ENCODE results near the gene PPP6C.
"Not testable (repeated sequence)": the region's sequence is repeated elsewhere in the genome, so short reads cannot be mapped to it uniquely, and the experiment has no call there.

PPP6C gene

DNA sequence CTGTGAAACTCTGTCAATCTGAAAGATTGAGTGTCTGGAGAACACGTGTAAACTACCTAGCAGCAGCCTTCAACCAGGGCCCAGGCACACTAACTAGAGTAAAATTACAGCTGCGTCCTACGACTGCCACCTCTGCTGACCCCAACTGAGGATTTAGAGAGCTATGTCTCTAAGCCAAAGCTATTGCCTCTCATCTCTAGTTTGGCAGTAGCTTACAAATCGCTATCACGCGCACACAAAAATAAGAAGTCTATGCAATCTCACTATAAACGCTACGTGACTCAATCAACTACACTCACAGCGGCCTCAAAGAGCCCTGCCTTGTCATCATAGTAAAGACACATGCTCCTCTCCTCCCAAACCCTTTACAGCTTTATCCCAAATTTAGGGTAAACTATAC lies 8.7 kb downstream of the PPP6C start:
- DNase-seq = no peak

DNA sequence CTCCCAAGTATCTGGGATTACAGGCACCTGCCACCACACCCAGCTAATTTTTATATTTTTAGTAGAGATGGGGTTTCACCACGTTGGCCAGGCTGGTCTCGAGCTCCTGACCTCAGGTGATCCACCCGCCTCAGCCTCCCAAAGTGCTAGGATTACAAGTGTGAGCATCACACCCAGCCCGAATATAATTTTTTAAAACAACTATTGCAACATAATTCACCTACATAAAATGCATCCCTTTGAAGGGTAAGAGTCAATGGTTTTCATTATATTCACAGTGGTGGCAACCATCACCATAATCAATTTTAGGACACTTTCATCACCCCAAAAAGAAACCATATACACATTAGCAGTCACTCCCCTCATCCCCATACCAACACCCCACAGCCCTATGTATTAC lies 9.8 kb downstream of the PPP6C start:
- DNase-seq = not testable (repeated sequence)

DNA sequence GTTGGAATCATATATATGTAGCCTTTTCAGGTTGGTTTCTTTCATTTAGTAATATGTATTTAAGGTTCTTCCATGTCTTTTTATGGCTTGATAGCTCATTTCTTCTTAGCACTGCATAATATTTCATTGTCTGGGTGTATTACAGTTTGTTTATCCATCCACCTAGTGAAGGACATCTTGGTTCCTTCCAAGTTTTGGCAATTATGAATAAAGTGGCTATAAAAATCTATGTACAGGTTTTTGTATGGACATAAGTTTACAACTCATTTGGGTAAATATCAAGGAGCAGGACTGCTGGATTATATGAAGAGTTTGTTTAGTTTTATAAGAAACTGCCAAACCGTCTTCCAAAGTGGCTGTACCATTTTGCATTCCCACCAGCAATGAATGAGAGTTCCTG lies 11.7 kb downstream of the PPP6C start:
- DNase-seq = no peak

DNA sequence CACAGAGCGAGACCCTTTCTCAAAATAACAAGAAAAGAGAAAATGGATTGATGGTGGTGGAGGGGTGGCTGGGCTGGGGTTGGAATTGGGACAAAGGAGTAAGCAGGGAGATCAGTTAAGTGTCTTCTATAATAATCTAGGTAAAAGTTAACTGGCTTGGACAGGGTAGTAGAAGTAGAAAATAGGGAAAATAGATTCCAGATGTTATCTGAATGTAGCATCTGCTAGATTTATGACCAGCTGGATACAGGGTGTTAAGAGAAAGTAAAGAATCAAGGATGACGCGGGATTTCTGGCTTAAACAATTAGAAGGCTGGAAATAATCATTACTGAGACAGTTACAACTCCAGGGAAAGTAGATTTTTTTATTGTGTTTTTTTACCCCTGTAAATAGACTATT lies 13.0 kb downstream of the PPP6C start:
- no peak for DNase-seq

DNA sequence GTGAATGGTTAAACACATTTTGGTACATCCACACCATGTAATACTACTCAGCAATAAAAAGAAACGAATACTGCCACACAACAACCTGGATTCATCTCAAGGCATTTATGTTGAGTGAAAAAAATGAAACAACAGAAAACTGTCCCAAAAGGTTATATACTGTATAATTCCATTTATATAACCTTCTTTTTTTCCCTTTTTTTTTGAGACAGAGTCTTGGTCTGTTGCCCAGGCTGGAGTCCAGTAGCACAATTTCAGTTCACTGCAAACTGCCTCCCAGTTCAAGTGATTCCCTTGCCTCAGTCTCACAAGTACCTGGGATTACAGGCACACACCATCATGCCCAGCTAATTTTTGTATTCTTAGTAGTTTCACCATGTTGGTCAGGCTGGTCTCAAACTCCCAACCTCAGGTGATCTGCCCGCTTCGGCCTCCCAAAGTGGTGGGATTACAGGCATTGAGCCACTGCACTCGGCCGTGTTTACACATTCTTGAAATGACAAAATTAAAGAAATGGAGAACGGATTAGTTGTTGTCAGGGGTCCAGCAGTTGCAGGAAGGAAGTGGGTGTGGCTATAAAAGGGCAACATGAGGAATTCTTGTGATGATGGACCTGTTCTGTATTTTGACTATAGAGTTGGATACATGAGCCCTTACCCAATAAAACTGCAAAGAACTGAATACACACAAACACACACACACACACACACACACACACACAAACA lies 17.4 kb downstream of the PPP6C start:
- no peak for DNase-seq

DNA sequence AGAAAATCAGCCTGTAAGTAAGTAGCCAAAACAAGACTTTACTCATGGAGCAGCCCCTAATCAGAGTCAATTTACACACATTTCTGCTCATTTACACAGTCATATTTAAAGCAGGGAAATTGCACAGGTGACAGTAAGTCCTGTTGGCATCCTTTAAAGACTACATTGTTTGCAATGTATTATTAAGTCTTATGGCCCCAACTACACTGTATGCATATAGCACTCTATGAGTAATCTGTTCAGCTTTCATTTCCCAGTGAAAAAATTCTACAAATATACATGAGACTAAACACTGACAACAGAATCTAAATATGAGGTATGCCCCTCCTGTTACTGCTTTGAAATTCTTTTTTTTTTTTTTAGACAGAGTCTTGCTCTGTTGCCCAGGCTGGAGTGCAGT lies 19.7 kb downstream of the PPP6C start:
- no peak for DNase-seq

DNA sequence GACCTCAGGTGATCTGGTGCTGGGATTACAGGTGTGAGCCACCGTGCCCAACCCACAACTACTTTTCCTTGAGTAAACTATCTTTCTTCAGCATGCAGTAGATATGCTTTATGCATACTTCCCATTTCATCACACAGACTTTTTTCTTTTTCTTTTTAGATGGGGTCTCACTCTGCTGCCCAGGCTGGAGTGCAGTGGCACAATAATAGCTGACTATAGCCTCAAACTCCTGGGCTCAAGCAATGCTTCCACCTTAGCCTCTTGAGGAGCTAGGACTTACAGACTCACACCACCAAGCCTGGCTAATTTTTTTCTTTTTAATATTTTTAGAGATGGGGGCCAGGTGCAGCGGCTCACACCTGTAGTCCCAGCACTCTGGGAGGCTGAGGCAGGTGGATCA lies 22.8 kb downstream of the PPP6C start:
- no peak for DNase-seq

DNA sequence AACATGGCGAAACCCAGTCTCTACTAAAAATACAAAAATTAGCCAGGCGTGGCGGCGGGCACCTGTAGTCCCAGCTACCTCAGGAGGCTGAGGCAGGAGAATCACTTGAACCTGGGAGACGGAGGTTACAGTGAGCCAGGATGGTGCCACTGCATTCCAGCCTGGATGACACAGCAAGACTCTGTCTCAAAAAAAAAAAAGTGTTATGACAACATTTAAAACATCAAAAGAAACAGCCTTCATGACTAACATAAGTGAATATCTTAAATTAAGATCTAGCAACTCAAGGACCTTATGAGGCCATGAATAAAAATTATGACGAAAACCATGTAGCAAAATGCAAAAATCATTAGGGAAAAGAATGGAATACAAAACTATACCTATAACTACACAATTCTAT lies 26.7 kb downstream of the PPP6C start:
- not testable (repeated sequence) for DNase-seq

DNA sequence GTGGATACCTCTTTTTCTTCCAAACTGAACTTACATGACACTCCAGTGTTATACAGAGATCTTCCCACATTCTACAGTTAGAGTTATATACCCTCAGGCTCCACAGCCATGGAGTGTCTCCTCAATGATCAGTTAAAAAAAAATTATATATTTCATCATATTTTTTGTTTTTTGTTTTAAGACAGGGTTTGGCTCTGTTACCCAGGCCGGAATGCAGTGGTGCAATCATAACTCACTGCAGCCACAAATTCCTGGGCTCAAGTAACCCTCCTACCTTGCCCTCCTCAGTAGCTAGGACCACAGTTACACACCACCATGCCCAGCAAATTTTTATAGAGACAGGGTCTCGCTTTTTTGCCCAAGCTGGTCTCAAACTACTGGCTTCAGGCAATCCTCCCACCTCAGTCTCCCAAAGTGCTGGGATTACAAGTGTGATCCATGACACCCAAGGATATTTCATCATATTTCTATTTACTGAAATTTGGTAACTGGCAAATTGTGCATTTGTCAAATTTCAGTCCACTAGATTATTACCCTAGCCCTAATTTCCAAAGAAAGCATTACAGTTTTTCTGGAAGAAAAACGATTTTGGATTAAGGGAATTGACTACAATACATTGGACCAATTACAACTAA lies 28.2 kb downstream of the PPP6C start:
- DNase-seq = no peak

DNA sequence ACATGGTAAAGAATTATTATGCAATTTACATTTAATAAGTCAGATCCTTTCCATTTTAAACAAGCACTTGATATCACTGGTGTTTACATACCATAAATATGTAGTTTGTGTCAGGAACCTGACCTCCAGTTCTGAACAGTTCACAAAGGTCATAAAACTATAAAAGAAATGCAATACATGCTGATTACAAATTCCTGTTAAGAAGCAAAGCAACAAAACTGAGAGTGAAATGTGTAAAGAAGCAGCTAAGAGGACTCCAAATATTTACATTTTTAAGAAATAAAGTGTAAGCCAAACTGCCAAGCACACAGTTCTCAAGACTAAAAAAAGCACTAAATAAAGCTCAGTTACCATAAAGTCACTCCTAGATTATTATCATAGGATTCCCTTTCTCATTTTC lies 28.9 kb downstream of the PPP6C start:
- DNase-seq = no peak

DNA sequence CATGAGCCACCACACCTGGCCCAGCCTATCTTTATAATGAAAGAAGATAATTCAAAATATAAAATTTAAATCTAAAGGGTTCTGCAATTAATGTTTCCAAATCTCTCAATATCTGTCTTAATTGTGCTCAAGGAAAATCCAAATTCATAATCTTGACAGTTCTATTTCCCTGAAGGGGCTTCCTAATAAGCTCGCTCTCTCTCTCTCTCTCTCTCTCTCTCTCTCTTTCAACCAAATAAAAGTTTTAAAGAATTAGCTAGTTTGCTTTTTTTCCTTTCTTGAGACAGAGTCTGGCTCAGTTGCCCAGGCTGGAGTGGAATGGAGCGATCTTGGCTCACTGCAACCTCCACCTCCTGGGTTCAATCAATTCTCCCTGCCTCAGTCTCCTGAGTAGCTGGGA lies 33.1 kb downstream of the PPP6C start:
- DNase-seq = no peak

DNA sequence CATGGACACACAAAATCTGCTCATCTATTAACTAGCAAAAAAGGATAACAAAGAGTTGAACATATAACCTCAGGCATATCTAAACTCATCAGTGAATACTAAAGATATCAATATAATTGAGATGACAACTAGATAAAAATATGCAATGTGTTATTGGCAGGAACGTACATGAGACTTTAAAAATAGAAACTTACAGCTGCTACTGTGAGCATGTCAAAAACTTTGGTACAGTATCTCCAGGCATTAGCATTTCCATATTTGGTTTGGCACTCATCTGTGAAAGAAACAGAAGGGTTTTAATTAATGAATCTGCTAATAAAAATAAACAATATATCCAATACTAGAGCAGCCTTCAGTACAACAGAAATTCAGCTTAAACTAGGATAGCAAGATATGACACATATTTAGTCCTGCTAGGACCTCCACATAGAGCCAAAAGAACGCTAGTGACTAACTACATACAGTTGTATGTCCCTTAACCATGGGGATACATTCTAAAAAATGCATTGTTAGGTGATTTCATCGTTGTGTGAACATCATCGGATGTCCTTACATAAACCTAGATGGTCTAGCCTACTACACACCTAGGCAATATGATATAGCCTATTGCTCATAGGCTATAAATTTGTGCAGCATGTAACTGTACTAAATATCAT lies 35.8 kb downstream of the PPP6C start:
- DNase-seq = no peak

DNA sequence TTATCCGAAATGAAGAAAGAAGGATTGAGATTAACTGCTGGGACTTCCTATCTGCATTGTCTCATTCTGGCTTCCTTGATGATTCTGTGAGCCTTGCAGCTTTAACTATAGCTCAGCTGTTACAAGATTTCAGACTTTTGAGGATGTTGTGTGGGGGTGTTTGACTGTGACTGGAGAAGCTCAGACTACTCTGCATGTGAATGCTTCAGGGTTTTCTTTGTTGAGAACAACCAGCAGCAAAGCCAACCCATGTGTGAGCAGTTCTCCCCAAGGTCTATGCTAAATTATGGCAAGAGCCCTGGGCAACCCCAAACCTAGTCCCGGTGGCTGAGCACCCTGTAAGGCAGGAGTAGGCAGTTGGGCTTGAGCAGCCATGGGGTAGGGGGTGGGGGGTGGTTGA lies 37.9 kb downstream of the PPP6C start:
- DNase-seq = no peak

DNA sequence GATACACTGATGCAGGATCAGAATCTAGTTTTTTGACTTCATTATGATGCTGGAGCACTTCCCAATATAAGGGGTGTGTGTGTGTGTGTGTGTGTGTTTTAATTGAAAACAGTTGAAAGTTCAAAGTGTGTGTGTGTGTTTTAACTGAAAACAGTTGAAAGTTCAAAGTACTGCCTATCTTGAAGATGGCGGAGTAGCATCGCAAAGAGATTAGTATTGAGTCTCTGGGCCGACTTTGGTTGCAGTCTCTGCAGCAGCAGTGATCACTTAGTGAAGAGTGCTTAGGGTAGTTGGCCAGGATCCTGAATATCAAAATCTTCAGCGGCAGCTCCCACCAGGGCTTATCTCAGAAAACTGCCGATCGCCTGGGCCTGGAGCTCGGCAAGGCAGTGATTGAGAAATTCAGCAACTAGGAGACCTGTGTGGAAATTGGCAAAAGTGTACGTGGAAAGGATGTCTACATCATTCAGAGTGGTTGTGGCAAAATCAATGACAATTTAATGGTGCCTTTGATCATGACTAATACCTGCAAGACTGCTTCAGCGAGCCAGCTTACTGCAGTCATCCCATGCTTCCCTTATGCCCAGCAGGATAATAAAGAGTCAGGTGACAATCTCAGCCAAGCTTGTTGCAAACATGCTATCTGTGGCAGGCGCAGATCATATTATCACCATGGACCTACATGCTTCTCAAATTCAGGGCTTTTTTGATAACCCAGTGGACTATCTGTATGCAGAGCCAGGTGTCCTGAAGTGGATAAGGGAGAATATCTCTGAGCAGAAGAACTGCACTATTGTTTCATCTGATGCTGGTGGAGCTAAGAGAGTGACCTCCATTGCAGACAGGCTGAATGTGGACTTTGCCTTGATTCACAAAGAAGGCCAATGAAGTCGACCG lies 39.0 kb downstream of the PPP6C start:
- DNase-seq = no peak

DNA sequence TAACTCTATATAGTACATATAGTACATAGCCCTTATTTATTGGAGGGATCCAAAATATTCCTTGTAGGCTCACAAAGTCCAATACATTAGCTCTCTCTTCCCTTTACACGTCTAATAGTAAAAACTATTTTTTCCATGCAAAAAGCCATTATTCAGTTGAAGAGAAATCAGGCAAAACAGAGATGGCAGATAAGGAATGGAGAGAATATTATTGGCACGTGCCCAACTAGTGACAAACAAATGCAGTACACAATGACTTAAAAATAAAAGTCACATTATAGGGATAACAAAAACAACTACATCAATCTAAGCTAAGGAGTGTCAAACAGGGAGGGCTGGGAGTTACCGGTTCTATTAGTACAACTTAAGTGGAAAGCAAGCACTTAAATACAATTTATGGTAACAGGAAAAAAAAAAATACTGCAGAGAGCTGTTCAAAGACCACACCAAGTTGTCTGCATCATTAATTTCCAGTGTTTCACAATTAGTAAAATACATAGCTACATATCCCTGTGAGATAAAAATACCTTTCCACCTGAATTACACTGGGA lies 42.1 kb downstream of the PPP6C start:
- DNase-seq = no peak

DNA sequence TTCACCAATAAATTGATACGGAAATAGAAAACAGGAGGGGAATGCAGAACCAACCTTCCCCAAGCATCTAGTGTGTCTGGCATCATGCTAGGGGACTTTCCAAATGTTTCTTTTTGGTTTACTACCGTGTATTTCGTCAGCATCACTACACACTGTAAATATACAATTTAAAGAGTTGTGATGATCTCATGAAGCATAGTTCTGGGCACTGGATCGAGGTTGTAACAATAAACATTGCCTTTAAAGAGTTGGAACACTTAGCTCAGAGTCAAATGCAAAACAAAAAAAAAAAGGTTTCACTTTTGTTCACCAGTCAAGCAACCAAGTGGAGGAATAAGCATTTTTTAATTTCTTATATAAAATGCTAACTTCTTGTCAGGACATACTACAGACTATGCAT lies 43.4 kb downstream of the PPP6C start:
- DNase-seq = no peak

DNA sequence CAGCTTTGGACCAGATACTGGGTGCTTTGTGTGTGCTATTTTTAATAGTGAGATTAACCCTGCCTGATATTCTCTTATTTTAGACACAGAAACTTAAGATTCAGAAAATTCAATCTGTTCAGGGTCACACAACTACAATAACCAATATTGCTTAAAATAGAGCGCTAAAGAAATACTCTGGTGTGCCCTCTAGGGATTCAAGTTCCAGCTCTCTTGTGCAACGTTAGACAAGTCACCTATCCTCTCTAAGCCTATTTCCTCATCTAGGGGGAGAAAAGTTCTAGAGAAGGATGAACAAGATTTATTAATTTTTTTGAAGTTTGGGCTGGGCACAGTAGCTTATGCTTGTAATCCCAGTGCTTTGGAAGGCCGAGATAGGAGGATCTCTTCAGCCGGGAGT lies 44.2 kb downstream of the PPP6C start:
- no peak for DNase-seq

DNA sequence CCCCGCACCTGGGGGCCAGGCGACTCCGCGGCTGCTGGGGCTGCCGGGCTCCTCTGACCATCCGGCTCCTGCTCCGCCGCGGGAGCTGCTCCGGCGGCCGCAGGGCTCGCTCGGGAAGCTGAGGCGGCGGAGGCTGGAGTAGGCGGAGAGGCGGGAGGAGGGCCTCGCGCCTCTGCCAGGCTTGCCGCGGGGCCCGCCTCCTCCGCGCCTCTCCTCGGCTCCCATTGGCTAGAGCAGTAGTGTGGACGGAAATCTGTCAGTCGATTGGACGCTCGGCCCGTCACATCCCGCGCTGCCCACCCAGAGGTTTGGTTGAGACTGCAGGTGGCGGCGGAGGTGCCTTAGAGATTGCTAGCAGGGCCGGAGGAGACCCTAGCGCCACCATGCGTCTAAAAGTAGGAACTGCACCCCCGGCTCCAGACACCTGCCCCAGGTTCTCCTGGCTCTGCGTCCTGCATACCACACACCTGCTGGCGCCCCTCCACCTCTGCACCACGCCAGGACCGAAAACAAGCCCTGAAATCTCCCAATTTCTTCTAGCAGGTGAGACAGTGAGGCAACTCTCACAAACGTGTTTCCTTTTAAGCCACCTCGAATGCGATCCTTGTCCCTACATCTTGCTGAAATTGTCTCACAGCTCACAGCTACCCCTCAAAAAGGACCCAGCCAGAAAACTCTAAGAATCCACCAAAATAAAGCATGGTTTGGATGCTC lies 46.1 kb downstream of the PPP6C start, which contains the start of gene SCAI:
TSS of gene SCAI (minus strand) at position 152 of the 714 bp plus-strand sequence. CDS start at position 61, 91 bp downstream.
- DNase-seq = peak; percentile 98

DNA sequence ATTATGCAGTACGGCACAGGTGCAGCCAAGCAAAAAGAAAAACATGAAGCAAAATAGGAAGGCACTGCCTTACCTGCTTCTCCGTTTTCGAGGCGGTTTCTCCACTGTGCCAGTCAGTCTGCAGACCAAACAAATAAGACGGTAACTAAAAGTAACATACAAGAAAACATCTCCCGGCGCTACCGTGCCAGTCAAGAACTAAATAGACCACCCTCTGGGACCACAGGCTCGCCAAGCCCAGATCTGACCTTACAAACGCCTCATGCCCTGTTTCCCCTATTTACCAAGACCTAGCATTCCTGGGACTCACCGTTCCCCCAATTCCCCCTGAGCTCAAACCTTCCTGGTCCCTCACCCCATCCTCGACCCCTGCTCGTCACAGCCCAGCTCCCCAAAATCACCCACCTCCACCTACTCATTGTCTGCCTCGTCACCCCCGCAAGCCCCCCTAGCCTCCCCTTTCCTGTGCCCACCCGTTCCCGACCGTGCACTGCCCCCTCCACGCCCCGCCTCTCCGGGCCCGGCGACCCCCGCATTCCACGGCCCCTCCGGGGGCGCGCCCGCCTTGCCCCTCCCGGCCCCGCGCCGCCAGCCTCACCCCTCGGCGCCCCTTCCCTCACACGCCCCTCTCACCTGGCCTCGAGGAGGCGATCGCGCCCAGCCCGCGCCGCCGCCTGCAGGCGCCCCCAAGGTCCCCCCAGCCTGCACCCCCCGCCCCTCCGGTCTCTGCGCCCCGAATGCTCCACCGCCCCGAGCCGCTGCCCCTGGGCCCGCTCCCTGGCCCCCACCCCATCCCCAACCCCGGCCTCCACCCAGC lies 46.8 kb downstream of the PPP6C start:
- peak; percentile 14 for DNase-seq

DNA sequence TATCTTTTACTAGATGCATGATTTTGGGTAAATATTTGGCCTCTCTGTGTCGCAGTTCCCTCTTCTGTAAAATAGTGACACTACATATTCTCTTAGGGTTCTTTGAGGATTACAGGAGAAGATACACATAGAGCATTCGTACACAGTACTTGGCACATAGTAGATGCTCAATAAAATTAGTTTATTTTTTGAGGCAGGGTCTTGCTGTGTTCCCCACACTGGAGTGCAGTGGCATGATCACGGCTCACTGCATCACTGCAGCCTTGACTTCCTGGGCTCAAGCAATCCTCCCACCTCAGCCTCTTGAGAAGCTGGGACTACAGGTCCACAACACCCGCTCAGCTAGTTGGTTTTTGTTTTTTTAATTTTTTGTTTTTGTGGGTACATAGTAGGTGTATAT lies 47.9 kb downstream of the PPP6C start:
- DNase-seq = no peak

DNA sequence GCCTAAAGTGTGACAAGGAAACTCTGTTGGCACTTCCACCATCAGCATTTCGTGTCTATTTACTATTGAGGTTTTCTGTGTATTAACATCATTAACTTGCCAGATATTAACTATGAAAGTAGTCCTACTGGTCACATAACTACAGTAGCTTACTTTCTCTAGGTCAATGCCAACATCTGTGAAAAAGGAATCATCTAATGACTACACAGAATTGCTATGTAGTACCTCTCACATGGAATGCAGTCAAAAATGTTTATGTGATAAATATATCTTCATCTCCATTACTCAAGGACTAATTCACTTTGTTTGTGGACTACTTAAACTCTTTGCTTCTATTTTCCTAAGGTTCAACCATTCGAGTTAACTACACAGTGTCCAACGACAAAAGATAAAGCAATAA lies 48.4 kb downstream of the PPP6C start:
- DNase-seq = no peak

Measured in NCI-H146 (cell line).